GM10266 (cell line): Measurements from ENCODE around the gene ZNF808.
"Not testable (repeated sequence)": the region's sequence is repeated elsewhere in the genome, so short reads cannot be mapped to it uniquely, and the experiment has no call there.

Experiments
- DNase-seq: peaks from one replicate; pipeline ENCODE4 v3.0.0; 2012; ENCODE audit errors: extremely low spot score
- CTCF ChIP-seq: IDR thresholded peaks from 2 replicates; pipeline ENCODE4 v1.5.1; 2012; ENCODE audit warnings: mild to moderate bottlenecking, low read depth; ENCODE audit not compliant: control insufficient read depth, insufficient read depth; ENCODE audit errors: missing control alignments

Gene ZNF808

GRCh38 chr19:52507266-52507665 lies 20.2 kb upstream of the ZNF808 start:
- no peak for DNase-seq
- no peak for TF ChIP-seq CTCF

- DNase-seq: no peak
- no peak for TF ChIP-seq CTCF
Measured at GRCh38 chr19:52516191-52516590, 11.3 kb upstream of the ZNF808 start.

GRCh38 chr19:52518646-52519045 lies 8.8 kb upstream of the ZNF808 start:
- DNase-seq: no peak
- no peak for TF ChIP-seq CTCF

GRCh38 chr19:52519175-52519574 lies 8.3 kb upstream of the ZNF808 start:
- not testable (repeated sequence) for DNase-seq

- TF ChIP-seq CTCF: no peak
- DNase-seq: no peak
Measured at GRCh38 chr19:52520013-52520412, 7.5 kb upstream of the ZNF808 start.

- DNase-seq: no peak
- TF ChIP-seq CTCF: no peak
Measured at GRCh38 chr19:52522551-52522950, 4.9 kb upstream of the ZNF808 start.

- DNase-seq: no peak
- no peak for TF ChIP-seq CTCF
Measured at GRCh38 chr19:52524086-52524485, 3.4 kb upstream of the ZNF808 start.

- peak; percentile 9 for DNase-seq
- no peak for TF ChIP-seq CTCF
Measured at GRCh38 chr19:52527956-52528351, 486 bp downstream of the ZNF808 start.
